GM12878 (cell line): ENCODE measurements around the gene FTL. TPM values are rescaled to one million over a fixed set of nuclear protein-coding genes. Genes with fewer than 3 reads are reported as not detected.

Experiments used
- ATAC-seq: fragments of 200-7000 bp; cut with Tn5 transposase; 3 replicates; pipeline ENCODE4 v1.9.1; 2020; ENCODE audit warnings: mild to moderate bottlenecking, moderate library complexity
- BruUV-seq: library from RNA; stranded (reverse); fragments of 400-500 nt; replicated peaks from 2 replicates; lab custom pipeline; 2021; lab: Mats Ljungman, UMichigan
- CTCF ChIA-PET: fragments of 300-600 bp; sonication (Branson Sonifier 250); formaldehyde crosslinking; extraction: SDS; loops from one replicate; lab custom pipeline; 2021; ENCODE audit warnings: inconsistent platforms; lab: Yijun Ruan, JAX
- POLR2A ChIA-PET: fragments of 350-600 bp; formaldehyde crosslinking; extraction: SDS; loops from one replicate; lab custom pipeline; 2021; ENCODE audit warnings: inconsistent platforms; lab: Charles Lee
- RAD21 ChIA-PET: fragments of 300-600 bp; sonication (Branson Sonifier 250); formaldehyde crosslinking; loops from one replicate; lab custom pipeline; 2023; ENCODE audit warnings: antibody characterized with exemption; ENCODE audit not compliant: unreplicated experiment; lab: Charles Lee
- SMC1A ChIA-PET: fragments of 300-600 bp; sonication (Branson Sonifier 250); formaldehyde crosslinking; loops from one replicate; lab custom pipeline; 2023; ENCODE audit not compliant: unreplicated experiment, uncharacterized antibody; lab: Charles Lee
- DNase-seq: peaks from one replicate; pipeline ENCODE4 v3.0.0-alpha.2; 2011; ENCODE audit warnings: low read depth, low spot score
- FAIRE-seq: peaks from 3 replicates; lab custom pipeline; 2011; peaks lifted over from hg19 to GRCh38; lab: Jason Lieb, UNC
- H2AFZ ChIP-seq: 2 replicates; pipeline ENCODE4 v1.6.0; 2011; ENCODE audit warnings: low read depth, low read length, control low read depth; ENCODE audit not compliant: control insufficient read depth
- H3K27ac ChIP-seq: 2 replicates; pipeline ENCODE4 v1.5.1; 2011; ENCODE audit warnings: control low read depth; ENCODE audit not compliant: control insufficient read depth, insufficient read depth
- H3K27me3 ChIP-seq, 2 experiments: replicated peaks in 1 of 2; 2 replicates each; pipeline versions ENCODE4 v1.6.0 to v1.6.1; 2011; ENCODE audit warnings: low read length in 1 of 2; ENCODE audit not compliant: control insufficient read depth in 2 of 2, insufficient read depth in 2 of 2
- H3K36me3 ChIP-seq, 2 experiments: 2 replicates each; pipeline ENCODE4 v1.5.1; 2011; ENCODE audit warnings: low read length in 1 of 2; ENCODE audit not compliant: control insufficient read depth in 2 of 2, insufficient read depth in 2 of 2
- H3K4me1 ChIP-seq: 2 replicates; pipeline ENCODE4 v1.6.1; 2011; ENCODE audit warnings: mild to moderate bottlenecking, low read length, moderate library complexity, mixed read lengths; ENCODE audit not compliant: control insufficient read depth, insufficient read depth
- H3K4me2 ChIP-seq: 2 replicates; pipeline ENCODE4 v1.6.0; 2011; ENCODE audit warnings: control low read depth; ENCODE audit not compliant: control insufficient read depth, insufficient read depth
- H3K4me3 ChIP-seq: fragments of 200-600 bp; sonication (generic); 2 replicates; pipeline ENCODE4 v1.5.1; 2016
- H3K79me2 ChIP-seq: 2 replicates; pipeline ENCODE4 v1.6.0; 2011; ENCODE audit warnings: low read length; ENCODE audit not compliant: control insufficient read depth, insufficient read depth
- H3K9ac ChIP-seq: 2 replicates; pipeline ENCODE4 v1.8.0; 2011; ENCODE audit warnings: low read length, control low read depth, mixed read lengths; ENCODE audit not compliant: control insufficient read depth, insufficient read depth
- H3K9me3 ChIP-seq: replicated peaks from 3 replicates; pipeline ENCODE4 v1.5.1; 2011; ENCODE audit warnings: mild to moderate bottlenecking, low read length; ENCODE audit not compliant: control insufficient read depth, insufficient read depth
- H4K20me1 ChIP-seq: 2 replicates; pipeline ENCODE4 v1.6.0; 2011; ENCODE audit not compliant: control insufficient read depth, insufficient read depth
- CBX5 ChIP-seq: sonication (generic); IDR thresholded peaks from 2 replicates; pipeline ENCODE4 v1.6.1; 2016; ENCODE audit warnings: low read depth, moderate library complexity, mild to moderate bottlenecking, inconsistent platforms
- HCFC1 ChIP-seq: fragments of 150-350 bp; IDR thresholded peaks from 2 replicates; pipeline ENCODE4 v1.6.1; 2014; ENCODE audit warnings: low read length
- SMAD1 ChIP-seq: fragments of 450-650 bp; IDR thresholded peaks from 2 replicates; pipeline ENCODE4 v1.6.1; 2018; ENCODE audit warnings: mild to moderate bottlenecking, low read depth; ENCODE audit not compliant: partially characterized antibody
- WGBS: methylation state at CpG from one replicate; pipeline ENCODE4 v1.1.6; 2016; ENCODE audit warnings: low lambda C conversion rate; ENCODE audit not compliant: insufficient replicate concordance, insufficient coverage; ENCODE audit errors: missing lambda C conversion rate; 5-methylcytosine and 5-hydroxymethylcytosine counted together
- in situ Hi-C: fragments of 300-500 bp; cut with MboI; formaldehyde crosslinking; loops from 9 replicates; pipeline ENCODE4 v1.14.3; 2018; ENCODE audit warnings: mixed read lengths
- intact Hi-C: fragments of 100-400 bp; cut with micrococcal nuclease; formaldehyde crosslinking; loops from one replicate; pipeline ENCODE4 v1.14.2; 2022; ENCODE audit not compliant: unreplicated experiment
- polyA plus RNA-seq, 11 experiments: library from polyadenylated mRNA; depleted of rRNA in 4 of 11; unstranded in 6 of 11; stranded (reverse) in 5 of 11; fragments of >200 nt; fragmentation: Nextera tagmentation in 4 of 11; fragmentation: Illumina TruSeq in 1 of 11; extraction: Ambion mirVana in 4 of 11; extraction: Trizol in 1 of 11; gene quantifications; 1 replicate in 1 of 11; 2 replicates in 10 of 11; pipeline versions ENCODE4 v1.2.1 to v1.2.3, GENCODE V29; 2011 to 2016; ENCODE audit warnings: inconsistent platforms in 2 of 11, missing spikeins in 2 of 11, low read depth in 1 of 11
- total RNA-seq, 4 experiments: library from RNA; depleted of rRNA in 3 of 4; stranded (reverse); fragments of >200 nt in 3 of 4; fragmentation: Illumina TruSeq in 1 of 4; extraction: Trizol in 1 of 4; gene quantifications; 2 replicates each; pipeline versions ENCODE4 v1.2.1 to v1.2.3, GENCODE V29; 2013 to 2021
- TF ChIP-seq, protein P1 (sequence below): IDR thresholded peaks from 2 replicates; pipeline ENCODE4 v1.6.1; 2011; ENCODE audit warnings: borderline replicate concordance, low read depth, mild to moderate bottlenecking, moderate library complexity, low read length; ENCODE audit not compliant: insufficient read depth, poor library complexity, severe bottlenecking
- TF ChIP-seq, protein P2 (sequence below): fragments of 450-650 bp; IDR thresholded peaks from 2 replicates; pipeline ENCODE4 v1.6.1; 2018; ENCODE audit warnings: borderline replicate concordance, mild to moderate bottlenecking; ENCODE audit not compliant: partially characterized antibody

The FTL gene
- total and polyA plus RNA-seq, 10 of the 15 experiments (the other 5 are each of a cell fraction or from before 2014, with no cell fraction given) = 364 to 8,913 (median 1,595) TPM

DNA sequence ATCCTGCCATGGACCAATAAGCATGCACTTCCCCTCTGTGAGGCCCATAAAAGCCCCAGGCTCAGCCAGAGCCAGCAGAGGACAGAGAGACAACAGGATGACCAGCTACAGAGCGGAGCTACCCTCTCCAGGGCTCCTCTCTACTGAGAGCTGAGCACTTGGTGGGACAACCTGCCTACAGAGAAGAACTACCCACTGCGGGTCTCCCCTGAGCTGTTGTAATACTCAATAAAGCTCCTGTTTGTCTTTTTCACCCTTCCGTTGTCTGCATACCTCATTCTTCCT is 17.9 kb upstream of the FTL start (continued):
- TF ChIP-seq, protein P1, sequence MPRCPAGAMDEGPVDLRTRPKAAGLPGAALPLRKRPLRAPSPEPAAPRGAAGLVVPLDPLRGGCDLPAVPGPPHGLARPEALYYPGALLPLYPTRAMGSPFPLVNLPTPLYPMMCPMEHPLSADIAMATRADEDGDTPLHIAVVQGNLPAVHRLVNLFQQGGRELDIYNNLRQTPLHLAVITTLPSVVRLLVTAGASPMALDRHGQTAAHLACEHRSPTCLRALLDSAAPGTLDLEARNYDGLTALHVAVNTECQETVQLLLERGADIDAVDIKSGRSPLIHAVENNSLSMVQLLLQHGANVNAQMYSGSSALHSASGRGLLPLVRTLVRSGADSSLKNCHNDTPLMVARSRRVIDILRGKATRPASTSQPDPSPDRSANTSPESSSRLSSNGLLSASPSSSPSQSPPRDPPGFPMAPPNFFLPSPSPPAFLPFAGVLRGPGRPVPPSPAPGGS = no peak
- no peak for TF ChIP-seq CBX5
- TF ChIP-seq, protein P2, sequence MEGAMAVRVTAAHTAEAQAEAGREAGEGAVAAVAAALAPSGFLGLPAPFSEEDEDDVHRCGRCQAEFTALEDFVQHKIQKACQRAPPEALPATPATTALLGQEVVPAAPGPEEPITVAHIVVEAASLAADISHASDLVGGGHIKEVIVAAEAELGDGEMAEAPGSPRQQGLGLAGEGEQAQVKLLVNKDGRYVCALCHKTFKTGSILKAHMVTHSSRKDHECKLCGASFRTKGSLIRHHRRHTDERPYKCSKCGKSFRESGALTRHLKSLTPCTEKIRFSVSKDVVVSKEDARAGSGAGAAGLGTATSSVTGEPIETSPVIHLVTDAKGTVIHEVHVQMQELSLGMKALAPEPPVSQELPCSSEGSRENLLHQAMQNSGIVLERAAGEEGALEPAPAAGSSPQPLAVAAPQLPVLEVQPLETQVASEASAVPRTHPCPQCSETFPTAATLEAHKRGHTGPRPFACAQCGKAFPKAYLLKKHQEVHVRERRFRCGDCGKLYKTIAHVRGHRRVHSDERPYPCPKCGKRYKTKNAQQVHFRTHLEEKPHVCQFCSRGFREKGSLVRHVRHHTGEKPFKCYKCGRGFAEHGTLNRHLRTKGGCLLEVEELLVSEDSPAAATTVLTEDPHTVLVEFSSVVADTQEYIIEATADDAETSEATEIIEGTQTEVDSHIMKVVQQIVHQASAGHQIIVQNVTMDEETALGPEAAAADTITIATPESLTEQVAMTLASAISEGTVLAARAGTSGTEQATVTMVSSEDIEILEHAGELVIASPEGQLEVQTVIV = no peak
- TF ChIP-seq HCFC1 = no peak
- TF ChIP-seq, all 136 proteins: peak for 0

DNA sequence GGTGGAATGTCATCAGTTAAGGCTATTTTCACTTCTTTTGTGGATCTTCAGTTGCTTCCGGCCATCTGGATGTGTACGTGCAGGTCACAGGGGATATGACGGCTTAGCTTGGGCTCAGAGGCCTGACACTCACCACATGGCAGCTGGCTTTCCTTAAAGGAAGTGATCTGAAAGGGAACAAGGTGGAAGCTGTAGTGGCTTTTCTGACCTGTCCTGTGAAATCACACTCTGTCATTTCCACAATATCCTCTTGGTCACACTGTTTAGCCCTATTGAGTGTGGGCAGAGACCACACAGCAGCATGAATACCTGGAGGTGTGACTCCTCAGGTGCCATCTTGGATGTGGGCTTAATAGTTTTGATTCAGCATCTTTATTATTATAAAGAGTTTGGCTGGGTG is 14.9 kb upstream of the FTL start:
- ATAC-seq (no peak), FAIRE-seq (no peak), DNase-seq (no peak)
- WGBS = 51% methylated on average over 3 of the region's 3 CpGs
- Histone ChIP-seq H2AFZ (no peak overlapping the region), H3K27me3 (no peaks in the 10 kb centered on the region), H4K20me1 (no peaks in the 10 kb centered on the region), H3K27ac (no peak overlapping the region), H3K4me3 (no peak overlapping the region), H3K4me1 (no peaks in the 10 kb centered on the region), H3K36me3 (no peaks in the 10 kb centered on the region), H3K4me2 (no peak overlapping the region), H3K9me3 (peaks cover 10% of the 10 kb centered on the region; the same call in 1 of the 3 replicates), H3K9ac (no peak overlapping the region), H3K79me2 (peaks cover 5% of the 10 kb centered on the region)
- ChIA-PET SMC1A (interaction anchor here (1.3 kb wide), 1 partner anchor 92 kb away, joined by 3 read pairs; no protein-coding TSS in a partner anchor), CTCF (interaction anchor here (1.4 kb wide), 1 partner anchor 107 kb away, joined by 3 read pairs; no protein-coding TSS in a partner anchor), POLR2A (interaction anchor here (2.1 kb wide), 1 partner anchor 44 kb away, joined by 5 read pairs; the partner anchor contains the start of genes GYS1 and RUVBL2), RAD21 (no interaction called here)
- intact Hi-C loops (no loop called here), in situ Hi-C loops (no loop called here)
- TF ChIP-seq SMAD1 (no peak), HCFC1 (no peak)
- no TSS peak for BruUV-seq
